Liver (tissue), 9 donors: ENCODE measurements around the gene ZNF618. TPM values are rescaled to one million over a fixed set of nuclear protein-coding genes. Genes with fewer than 3 reads are reported as not detected.
A peak's percentile ranks its signal among the peaks of the same experiment; 100 is the strongest.

Source experiments
- DNase-seq: peaks from one replicate; pipeline ENCODE4 v3.0.0-alpha.2; 2017; ENCODE audit warnings: low spot score
- H3K27ac ChIP-seq, 2 donors: one replicate each; pipeline ENCODE4 v1.7.0; 2013; ENCODE audit warnings: inconsistent platforms in 2 of 2, low read length in 2 of 2, control low read depth in 1 of 2, low read depth in 1 of 2, mild to moderate bottlenecking in 1 of 2
- H3K27me3 ChIP-seq, 4 donors: one replicate each; pipeline versions ENCODE4 v1.6.1 to v1.7.0; 2013; ENCODE audit warnings: low read length in 3 of 4, inconsistent platforms in 1 of 4, mild to moderate bottlenecking in 1 of 4, moderate library complexity in 1 of 4; ENCODE audit not compliant: control insufficient read depth in 4 of 4, insufficient read depth in 4 of 4
- H3K36me3 ChIP-seq, 4 donors: one replicate each; pipeline versions ENCODE4 v1.6.1 to v1.7.0; 2013; ENCODE audit warnings: low read length in 3 of 4, mild to moderate bottlenecking in 3 of 4, low read depth in 1 of 4, moderate library complexity in 1 of 4; ENCODE audit not compliant: control insufficient read depth in 4 of 4, insufficient read depth in 3 of 4
- H3K4me1 ChIP-seq, 4 donors: one replicate each; pipeline versions ENCODE4 v1.6.1 to v1.7.0; 2013; ENCODE audit warnings: low read length in 3 of 4, mild to moderate bottlenecking in 3 of 4, moderate library complexity in 1 of 4; ENCODE audit not compliant: control insufficient read depth in 4 of 4, insufficient read depth in 4 of 4
- H3K4me3 ChIP-seq, 3 donors: one replicate each; pipeline versions ENCODE4 v1.6.1 to v1.7.0; 2013; ENCODE audit warnings: low read length in 3 of 3, control low read depth in 1 of 3, low read depth in 1 of 3, mild to moderate bottlenecking in 1 of 3
- H3K9ac ChIP-seq, 2 donors: one replicate each; pipeline ENCODE4 v1.7.0; 2013; ENCODE audit warnings: low read length in 2 of 2, mild to moderate bottlenecking in 2 of 2, moderate library complexity in 2 of 2, control low read depth in 1 of 2, low read depth in 1 of 2
- H3K9me3 ChIP-seq, 4 donors: one replicate each; pipeline versions ENCODE4 v1.6.1 to v1.7.0; 2013; ENCODE audit warnings: low read length in 3 of 4; ENCODE audit not compliant: control insufficient read depth in 4 of 4
- EGR1 ChIP-seq, 2 donors: IDR thresholded peaks; 2 replicates each; pipeline ENCODE4 v1.6.1; 2016 to 2018; ENCODE audit warnings: antibody characterized with exemption in 2 of 2, low read depth in 2 of 2
- FOXA1 ChIP-seq: IDR thresholded peaks from 2 replicates; pipeline ENCODE4 v1.6.1; 2016; ENCODE audit warnings: antibody characterized with exemption
- FOXA2 ChIP-seq: IDR thresholded peaks from 2 replicates; pipeline ENCODE4 v1.6.1; 2016; ENCODE audit warnings: antibody characterized with exemption
- GABPA ChIP-seq, 2 donors: IDR thresholded peaks in 1 of 2; conservative IDR thresholded peaks in 1 of 2; 2 replicates each; pipeline ENCODE4 v1.6.1; 2016; ENCODE audit warnings: antibody characterized with exemption in 2 of 2, mild to moderate bottlenecking in 1 of 2, moderate library complexity in 1 of 2
- HNF4A ChIP-seq, 2 donors: conservative IDR thresholded peaks; 2 replicates each; pipeline ENCODE4 v1.6.1; 2016; ENCODE audit warnings: antibody characterized with exemption in 2 of 2, mild to moderate bottlenecking in 2 of 2
- HNF4G ChIP-seq: IDR thresholded peaks from 2 replicates; pipeline ENCODE4 v1.6.1; 2016; ENCODE audit warnings: antibody characterized with exemption
- JUND ChIP-seq, 2 donors: IDR thresholded peaks; 2 replicates each; pipeline ENCODE4 v1.6.1; 2016; ENCODE audit warnings: antibody characterized with exemption in 2 of 2
- RXRA ChIP-seq, 2 donors: IDR thresholded peaks; 2 replicates each; pipeline ENCODE4 v1.6.1; 2017 to 2018; ENCODE audit warnings: antibody characterized with exemption in 2 of 2, mild to moderate bottlenecking in 1 of 2
- SP1 ChIP-seq: IDR thresholded peaks from 2 replicates; pipeline ENCODE4 v1.6.1; 2018; ENCODE audit warnings: antibody characterized with exemption, mild to moderate bottlenecking
- YY1 ChIP-seq: IDR thresholded peaks from 2 replicates; pipeline ENCODE4 v1.6.1; 2016; ENCODE audit warnings: antibody characterized with exemption, mild to moderate bottlenecking
- WGBS: extraction: QIAGEN DNeasy Blood & Tissue Kit; methylation state at CpG from one replicate; pipeline ENCODE4 v1.1.7; 2013; 5-methylcytosine and 5-hydroxymethylcytosine counted together
- polyA plus RNA-seq, 2 donors: library from polyadenylated mRNA; stranded (reverse) in 1 of 2; unstranded in 1 of 2; fragments of 200-250 nt in 1 of 2; fragments of >200 nt in 1 of 2; fragmentation: Nextera tagmentation in 1 of 2; extraction: Ambion mirVana in 1 of 2; gene quantifications; one replicate each; pipeline versions ENCODE4 v1.2.1 to v1.2.3, GENCODE V29; 2013 to 2015
- total RNA-seq, 2 donors: library from RNA; depleted of rRNA; stranded (reverse); fragments of >200 nt; gene quantifications; one replicate each; pipeline ENCODE4 v1.2.3, GENCODE V29; 2014
- TF ChIP-seq, protein P1 (sequence below): fragments of 150-350 bp; IDR thresholded peaks from 2 replicates; pipeline ENCODE4 v1.5.1; 2017; ENCODE audit warnings: improper control_type of control experiment, low read depth, low read length; ENCODE audit not compliant: missing input control
- TF ChIP-seq, protein P2 (sequence below): IDR thresholded peaks from 2 replicates; pipeline ENCODE4 v1.6.1; 2016; ENCODE audit warnings: antibody characterized with exemption, mild to moderate bottlenecking
- TF ChIP-seq, protein P3 (sequence below): IDR thresholded peaks from 2 replicates; pipeline ENCODE4 v1.6.1; 2016; ENCODE audit warnings: antibody characterized with exemption
- TF ChIP-seq, protein P4 (sequence below): IDR thresholded peaks from 2 replicates; pipeline ENCODE4 v1.6.1; 2016; ENCODE audit warnings: antibody characterized with exemption
- donor health status: healthy.
- donor health status: healthy.
- donor health status: healthy.
- donor health status: healthy.
- donor health status: healthy.

The ZNF618 gene
- total and polyA plus RNA-seq, 4 donors, result 2.2 to 6.5 (median 3.7) TPM

DNA sequence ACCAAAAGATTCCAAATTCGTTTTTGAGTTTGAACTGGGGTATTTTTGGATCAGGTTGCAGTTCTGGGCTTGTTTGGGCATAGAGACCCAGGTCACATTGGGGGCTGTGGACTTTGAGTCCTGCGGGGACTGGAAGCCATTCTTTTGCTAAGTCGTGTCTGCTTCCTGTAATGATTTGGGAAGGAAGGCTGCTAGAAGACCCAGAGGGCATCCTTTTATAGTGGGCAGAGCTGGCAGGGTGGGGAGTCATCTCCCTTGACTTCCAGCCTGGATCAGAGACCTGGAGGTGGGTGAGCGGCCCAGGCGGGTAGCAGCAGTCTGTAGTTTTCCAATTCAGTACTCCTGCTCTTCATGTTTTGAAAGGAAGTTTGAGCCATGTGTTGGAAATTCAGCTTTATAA, 11.3 kb downstream of the ZNF618 start:
- peak overlapping the region in 1 of 2 donors; percentile 28 for H3K9ac ChIP-seq
- peaks cover 12 to 40% (median 22%) of the 10 kb centered on the region in 4 donors for H3K4me1 ChIP-seq
- H3K4me3 ChIP-seq, result no peak overlapping the region
- peak overlapping the region; percentile 5 to 21 for H3K27ac ChIP-seq
- H3K27me3 ChIP-seq, result no peaks in the 10 kb centered on the region
- whole genome bisulfite sequencing, result 55% methylated on average over 5 of the region's 5 CpGs
- DNase-seq, result no peak
- TF ChIP-seq EGR1 (IDR thresholded peaks at IDR 0.05; ENCODE audit: low read depth in 2 of 2) (no peak), HNF4A (conservative IDR thresholded peaks at IDR 0.05) (peak in 1 of 2 donors; percentile 24), GABPA (IDR thresholded peaks at IDR 0.05 in 1 of 2, conservative IDR thresholded peaks at IDR 0.05 in 1 of 2) (no peak)
- TF ChIP-seq, protein P1, sequence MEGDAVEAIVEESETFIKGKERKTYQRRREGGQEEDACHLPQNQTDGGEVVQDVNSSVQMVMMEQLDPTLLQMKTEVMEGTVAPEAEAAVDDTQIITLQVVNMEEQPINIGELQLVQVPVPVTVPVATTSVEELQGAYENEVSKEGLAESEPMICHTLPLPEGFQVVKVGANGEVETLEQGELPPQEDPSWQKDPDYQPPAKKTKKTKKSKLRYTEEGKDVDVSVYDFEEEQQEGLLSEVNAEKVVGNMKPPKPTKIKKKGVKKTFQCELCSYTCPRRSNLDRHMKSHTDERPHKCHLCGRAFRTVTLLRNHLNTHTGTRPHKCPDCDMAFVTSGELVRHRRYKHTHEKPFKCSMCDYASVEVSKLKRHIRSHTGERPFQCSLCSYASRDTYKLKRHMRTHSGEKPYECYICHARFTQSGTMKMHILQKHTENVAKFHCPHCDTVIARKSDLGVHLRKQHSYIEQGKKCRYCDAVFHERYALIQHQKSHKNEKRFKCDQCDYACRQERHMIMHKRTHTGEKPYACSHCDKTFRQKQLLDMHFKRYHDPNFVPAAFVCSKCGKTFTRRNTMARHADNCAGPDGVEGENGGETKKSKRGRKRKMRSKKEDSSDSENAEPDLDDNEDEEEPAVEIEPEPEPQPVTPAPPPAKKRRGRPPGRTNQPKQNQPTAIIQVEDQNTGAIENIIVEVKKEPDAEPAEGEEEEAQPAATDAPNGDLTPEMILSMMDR, result no peak
- no peaks in the 10 kb centered on the region for H3K9me3 ChIP-seq
- peaks cover 0 to 1% (median 0%) of the 10 kb centered on the region in 4 donors for H3K36me3 ChIP-seq

DNA sequence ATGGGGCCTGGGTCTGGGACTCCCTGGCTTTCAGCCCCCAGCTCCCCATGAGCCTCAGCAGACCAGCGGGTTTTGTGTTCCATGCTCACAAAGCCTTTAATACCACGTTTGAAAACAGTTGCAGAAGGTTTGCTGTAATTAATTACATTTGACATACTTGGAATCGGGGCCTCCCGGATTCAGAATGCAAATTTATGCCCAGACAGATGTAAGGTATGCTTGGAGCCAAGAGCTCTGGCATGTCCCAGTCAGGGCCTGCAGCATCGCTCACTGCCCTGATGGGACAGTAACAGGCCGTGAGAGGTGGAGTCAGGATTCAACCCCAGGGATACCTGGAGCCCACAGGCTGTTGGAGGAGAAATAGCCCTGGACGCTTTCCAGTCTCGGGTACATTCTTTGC, 12.2 kb downstream of the ZNF618 start:
- TF ChIP-seq SP1, result no peak
- no peak for TF ChIP-seq JUND (IDR thresholded peaks at IDR 0.05)
- TF ChIP-seq, protein P2, sequence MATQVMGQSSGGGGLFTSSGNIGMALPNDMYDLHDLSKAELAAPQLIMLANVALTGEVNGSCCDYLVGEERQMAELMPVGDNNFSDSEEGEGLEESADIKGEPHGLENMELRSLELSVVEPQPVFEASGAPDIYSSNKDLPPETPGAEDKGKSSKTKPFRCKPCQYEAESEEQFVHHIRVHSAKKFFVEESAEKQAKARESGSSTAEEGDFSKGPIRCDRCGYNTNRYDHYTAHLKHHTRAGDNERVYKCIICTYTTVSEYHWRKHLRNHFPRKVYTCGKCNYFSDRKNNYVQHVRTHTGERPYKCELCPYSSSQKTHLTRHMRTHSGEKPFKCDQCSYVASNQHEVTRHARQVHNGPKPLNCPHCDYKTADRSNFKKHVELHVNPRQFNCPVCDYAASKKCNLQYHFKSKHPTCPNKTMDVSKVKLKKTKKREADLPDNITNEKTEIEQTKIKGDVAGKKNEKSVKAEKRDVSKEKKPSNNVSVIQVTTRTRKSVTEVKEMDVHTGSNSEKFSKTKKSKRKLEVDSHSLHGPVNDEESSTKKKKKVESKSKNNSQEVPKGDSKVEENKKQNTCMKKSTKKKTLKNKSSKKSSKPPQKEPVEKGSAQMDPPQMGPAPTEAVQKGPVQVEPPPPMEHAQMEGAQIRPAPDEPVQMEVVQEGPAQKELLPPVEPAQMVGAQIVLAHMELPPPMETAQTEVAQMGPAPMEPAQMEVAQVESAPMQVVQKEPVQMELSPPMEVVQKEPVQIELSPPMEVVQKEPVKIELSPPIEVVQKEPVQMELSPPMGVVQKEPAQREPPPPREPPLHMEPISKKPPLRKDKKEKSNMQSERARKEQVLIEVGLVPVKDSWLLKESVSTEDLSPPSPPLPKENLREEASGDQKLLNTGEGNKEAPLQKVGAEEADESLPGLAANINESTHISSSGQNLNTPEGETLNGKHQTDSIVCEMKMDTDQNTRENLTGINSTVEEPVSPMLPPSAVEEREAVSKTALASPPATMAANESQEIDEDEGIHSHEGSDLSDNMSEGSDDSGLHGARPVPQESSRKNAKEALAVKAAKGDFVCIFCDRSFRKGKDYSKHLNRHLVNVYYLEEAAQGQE, result no peak
- TF ChIP-seq EGR1 (IDR thresholded peaks at IDR 0.05; ENCODE audit: low read depth in 2 of 2), result no peak
- no peak for TF ChIP-seq YY1
- DNase-seq, result no peak
- Histone ChIP-seq H3K9ac (no peak overlapping the region), H3K27ac (no peak overlapping the region), H3K27me3 (no peaks in the 10 kb centered on the region), H3K36me3 (peaks cover 0 to 1% (median 0%) of the 10 kb centered on the region in 4 donors), H3K4me1 (peaks cover 13 to 39% (median 20%) of the 10 kb centered on the region in 4 donors), H3K4me3 (no peak overlapping the region), H3K9me3 (no peaks in the 10 kb centered on the region)
- WGBS, result 93% methylated on average over 8 of the region's 8 CpGs

DNA sequence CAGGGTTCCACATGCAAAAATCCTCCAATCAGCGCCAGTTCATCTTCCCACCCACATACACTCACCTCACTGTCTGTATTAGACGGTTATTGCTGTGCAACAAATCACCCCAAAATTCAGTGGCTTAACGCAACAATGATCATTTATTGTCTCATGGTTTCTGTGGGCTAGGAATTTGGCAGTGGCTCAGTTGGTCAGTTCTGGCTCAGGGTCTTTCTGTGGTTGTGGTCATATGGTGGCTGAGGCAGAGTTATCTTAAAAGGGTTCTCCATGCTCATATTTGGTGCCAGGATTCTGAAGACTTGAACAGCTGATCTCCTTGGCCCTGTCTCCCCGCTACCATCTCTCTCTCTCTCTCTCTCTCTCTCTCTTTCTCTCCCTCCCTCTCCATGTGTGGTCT, 12.9 kb downstream of the ZNF618 start:
- Histone ChIP-seq H3K27ac (no peak overlapping the region), H3K36me3 (peaks cover 0 to 1% (median 0%) of the 10 kb centered on the region in 4 donors), H3K9ac (no peak overlapping the region), H3K9me3 (no peaks in the 10 kb centered on the region), H3K4me3 (no peak overlapping the region), H3K27me3 (no peaks in the 10 kb centered on the region), H3K4me1 (peaks cover 13 to 42% (median 22%) of the 10 kb centered on the region in 4 donors)
- TF ChIP-seq EGR1 (IDR thresholded peaks at IDR 0.05; ENCODE audit: low read depth in 2 of 2), result no peak
- TF ChIP-seq, protein P2, result no peak
- TF ChIP-seq, protein P3, sequence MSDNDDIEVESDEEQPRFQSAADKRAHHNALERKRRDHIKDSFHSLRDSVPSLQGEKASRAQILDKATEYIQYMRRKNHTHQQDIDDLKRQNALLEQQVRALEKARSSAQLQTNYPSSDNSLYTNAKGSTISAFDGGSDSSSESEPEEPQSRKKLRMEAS, result no peak
- TF ChIP-seq RXRA (IDR thresholded peaks at IDR 0.05), result no peak
- no peak for TF ChIP-seq SP1
- no peak for TF ChIP-seq HNF4G
- TF ChIP-seq GABPA (IDR thresholded peaks at IDR 0.05 in 1 of 2, conservative IDR thresholded peaks at IDR 0.05 in 1 of 2), result no peak
- no peak for TF ChIP-seq FOXA2
- TF ChIP-seq YY1, result no peak
- no peak for TF ChIP-seq FOXA1
- TF ChIP-seq, protein P4, sequence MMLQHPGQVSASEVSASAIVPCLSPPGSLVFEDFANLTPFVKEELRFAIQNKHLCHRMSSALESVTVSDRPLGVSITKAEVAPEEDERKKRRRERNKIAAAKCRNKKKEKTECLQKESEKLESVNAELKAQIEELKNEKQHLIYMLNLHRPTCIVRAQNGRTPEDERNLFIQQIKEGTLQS, result no peak
- no peak for DNase-seq
- WGBS, result 98% methylated on average over 4 of the region's 4 CpGs
